BJ (cell line): ENCODE results near the gene PIK3CD. TPM values are rescaled to one million over a fixed set of nuclear protein-coding genes. Genes with fewer than 3 reads are reported as not detected.
"Not testable (repeated sequence)": the region's sequence is repeated elsewhere in the genome, so short reads cannot be mapped to it uniquely, and the experiment has no call there.

Experiments used
- CTCF ChIA-PET: fragments of 350-600 bp; formaldehyde crosslinking; extraction: SDS; loops from one replicate; lab custom pipeline; 2021; ENCODE audit warnings: antibody characterized with exemption, inconsistent platforms; lab: Yijun Ruan, JAX
- POLR2A ChIA-PET: fragments of 300-600 bp; sonication (Branson Sonifier 250); formaldehyde crosslinking; extraction: SDS; loops from one replicate; lab custom pipeline; 2021; ENCODE audit warnings: antibody characterized with exemption; lab: Charles Lee
- DNase-seq: peaks from one replicate; pipeline ENCODE4 v3.0.0-alpha.2; 2011; ENCODE audit warnings: low read depth
- H3K27me3 ChIP-seq: 2 replicates; pipeline ENCODE4 v1.6.0; 2011; ENCODE audit warnings: low read length; ENCODE audit not compliant: control insufficient read depth, insufficient read depth
- H3K36me3 ChIP-seq: 2 replicates; pipeline ENCODE4 v1.5.1; 2011; ENCODE audit warnings: low read length; ENCODE audit not compliant: control insufficient read depth, insufficient read depth
- H3K4me3 ChIP-seq: 2 replicates; pipeline ENCODE4 v1.5.1; 2011; ENCODE audit warnings: low read depth, mild to moderate bottlenecking, control low read depth, low read length
- polyA plus RNA-seq: library from polyadenylated mRNA; depleted of rRNA; stranded (reverse); fragments of >200 nt; gene quantifications from 2 replicates; pipeline ENCODE4 v1.2.3, GENCODE V29; 2011
- TF ChIP-seq, protein P1 (sequence below): IDR thresholded peaks from 2 replicates; pipeline ENCODE4 v1.5.1; 2011; ENCODE audit warnings: low read depth, mild to moderate bottlenecking, control low read depth, inconsistent platforms, low read length, moderate library complexity; ENCODE audit not compliant: insufficient read depth

The PIK3CD gene
- polyA plus RNA-seq, 1 experiment = 9.2 TPM

- Histone ChIP-seq H3K27me3 (no peaks in the 10 kb centered on the region), H3K36me3 (no peaks in the 10 kb centered on the region), H3K4me3 (no peak overlapping the region)
- DNase-seq = no peak
- POLR2A ChIA-PET = no interaction called here
- CTCF ChIA-PET = interaction anchor here (1.3 to 1.8 kb wide), 2 partner anchors 8 to 45 kb away, joined by 5 to 6 read pairs; no protein-coding TSS in a partner anchor
- TF ChIP-seq, protein P1, sequence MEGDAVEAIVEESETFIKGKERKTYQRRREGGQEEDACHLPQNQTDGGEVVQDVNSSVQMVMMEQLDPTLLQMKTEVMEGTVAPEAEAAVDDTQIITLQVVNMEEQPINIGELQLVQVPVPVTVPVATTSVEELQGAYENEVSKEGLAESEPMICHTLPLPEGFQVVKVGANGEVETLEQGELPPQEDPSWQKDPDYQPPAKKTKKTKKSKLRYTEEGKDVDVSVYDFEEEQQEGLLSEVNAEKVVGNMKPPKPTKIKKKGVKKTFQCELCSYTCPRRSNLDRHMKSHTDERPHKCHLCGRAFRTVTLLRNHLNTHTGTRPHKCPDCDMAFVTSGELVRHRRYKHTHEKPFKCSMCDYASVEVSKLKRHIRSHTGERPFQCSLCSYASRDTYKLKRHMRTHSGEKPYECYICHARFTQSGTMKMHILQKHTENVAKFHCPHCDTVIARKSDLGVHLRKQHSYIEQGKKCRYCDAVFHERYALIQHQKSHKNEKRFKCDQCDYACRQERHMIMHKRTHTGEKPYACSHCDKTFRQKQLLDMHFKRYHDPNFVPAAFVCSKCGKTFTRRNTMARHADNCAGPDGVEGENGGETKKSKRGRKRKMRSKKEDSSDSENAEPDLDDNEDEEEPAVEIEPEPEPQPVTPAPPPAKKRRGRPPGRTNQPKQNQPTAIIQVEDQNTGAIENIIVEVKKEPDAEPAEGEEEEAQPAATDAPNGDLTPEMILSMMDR = no peak
These were observed 20.9 kb downstream of the PIK3CD start for GRCh38 chr1:9672444-9672843.

DNA sequence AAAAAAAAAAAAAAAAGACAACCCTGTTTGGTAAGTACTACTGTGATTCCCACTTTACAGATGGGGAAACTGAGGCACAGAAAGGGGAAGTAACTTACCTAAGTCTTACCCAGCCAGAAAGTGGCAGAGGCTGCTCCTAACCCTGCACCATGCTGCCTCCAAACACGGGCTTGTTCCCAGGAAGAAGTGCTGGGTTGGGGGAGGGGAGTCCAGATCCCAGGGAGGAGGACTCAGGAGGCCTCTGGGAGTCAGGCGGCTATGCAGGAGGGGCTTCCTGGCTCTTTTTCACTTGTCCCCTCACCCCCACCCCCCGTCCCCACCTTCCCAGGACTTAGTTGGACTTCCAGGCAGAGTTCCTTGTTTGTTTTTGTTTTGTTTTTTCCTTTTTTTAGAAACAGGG is 23.9 kb downstream of the PIK3CD start:
- H3K27me3 ChIP-seq = no peaks in the 10 kb centered on the region
- H3K36me3 ChIP-seq = no peaks in the 10 kb centered on the region
- ChIA-PET CTCF (no interaction called here), POLR2A (interaction anchor here (0.6 kb wide), 1 partner anchor 10 kb away, joined by 4 read pairs; no protein-coding TSS in a partner anchor)
- TF ChIP-seq, protein P1 = no peak
- no peak for DNase-seq
- H3K4me3 ChIP-seq = no peak overlapping the region

DNA sequence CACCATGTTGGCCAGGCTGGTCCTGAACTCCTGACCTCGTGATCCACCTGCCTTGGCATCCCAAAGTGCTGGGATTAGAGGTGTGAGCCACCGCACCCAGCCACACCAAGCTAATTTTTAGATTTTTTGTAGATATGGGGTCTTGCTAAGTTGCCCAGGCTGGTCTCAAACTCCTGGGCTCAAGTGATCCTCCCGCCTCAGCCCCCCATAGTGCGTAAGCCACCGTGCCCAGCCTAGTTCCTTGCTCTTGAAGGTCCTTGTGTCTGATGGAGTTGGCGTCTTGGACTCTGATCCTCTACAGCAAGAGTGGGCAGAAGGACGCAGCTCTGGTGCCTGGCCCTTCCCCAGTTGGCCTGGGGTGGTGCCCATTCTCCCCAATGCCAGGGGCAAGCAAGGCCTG is 24.6 kb downstream of the PIK3CD start:
- H3K27me3 ChIP-seq, CTCF ChIA-PET, H3K4me3 ChIP-seq, POLR2A ChIA-PET, DNase-seq, H3K36me3 ChIP-seq: not testable (repeated sequence)

DNA sequence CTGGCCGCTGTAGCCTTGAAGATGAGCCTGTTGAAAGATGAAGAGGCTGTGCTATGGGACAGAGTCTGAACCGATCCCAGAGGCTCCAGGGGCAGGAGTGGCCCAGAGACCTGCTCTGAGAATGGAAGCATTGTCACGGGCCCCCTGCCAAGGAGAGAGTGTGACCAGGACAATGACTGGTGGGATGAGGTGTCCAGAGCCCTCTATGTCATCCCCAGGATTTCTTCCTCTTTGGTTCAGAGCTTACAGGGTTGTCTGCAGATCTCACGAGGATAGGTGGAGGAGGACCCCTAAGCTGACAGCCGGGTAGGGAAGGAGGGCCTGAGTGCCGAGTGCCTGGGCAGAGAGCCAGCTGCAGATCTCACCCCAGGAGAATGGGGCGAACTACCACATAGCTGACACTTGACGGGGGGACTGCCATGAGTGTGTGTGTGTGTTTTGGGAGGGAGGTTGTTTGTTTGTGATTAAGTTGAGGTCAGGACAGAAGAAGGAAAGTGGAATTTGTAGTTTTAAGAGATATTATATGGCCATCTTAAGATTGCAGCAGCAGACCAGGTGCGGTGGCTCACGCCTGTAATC is 25.4 kb downstream of the PIK3CD start:
- ChIA-PET POLR2A (no interaction called here), CTCF (no interaction called here)
- no peaks in the 10 kb centered on the region for H3K36me3 ChIP-seq
- H3K4me3 ChIP-seq = no peak overlapping the region
- no peaks in the 10 kb centered on the region for H3K27me3 ChIP-seq
- TF ChIP-seq, protein P1 = no peak
- DNase-seq = no peak

DNA sequence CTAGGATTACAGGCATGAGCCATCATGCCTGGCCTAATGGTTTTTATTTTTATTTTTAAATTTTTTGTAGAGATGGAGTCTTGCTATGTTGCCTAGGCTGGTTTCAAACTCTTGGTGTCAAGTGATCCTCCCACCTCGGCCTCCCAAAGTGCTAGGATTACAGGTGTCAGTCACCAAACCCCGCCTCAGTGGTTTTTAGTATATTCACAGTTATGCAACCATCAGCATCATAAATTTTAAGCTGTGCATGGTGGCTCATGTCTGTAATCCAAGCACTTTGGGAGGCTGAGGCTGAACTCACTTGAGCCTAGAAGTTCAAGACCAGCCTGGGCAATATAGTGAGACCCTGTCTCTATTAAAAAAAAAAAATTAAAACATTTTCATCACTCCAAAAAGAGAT is 28.6 kb downstream of the PIK3CD start:
- ChIA-PET CTCF (interaction anchor here (1.5 kb wide), 1 partner anchor 8 kb away, joined by 5 read pairs; no protein-coding TSS in a partner anchor), POLR2A (no interaction called here)
- H3K4me3 ChIP-seq = no peak overlapping the region
- H3K36me3 ChIP-seq = no peaks in the 10 kb centered on the region
- TF ChIP-seq, protein P1 = no peak
- DNase-seq = no peak
- H3K27me3 ChIP-seq = no peaks in the 10 kb centered on the region

- Histone ChIP-seq H3K36me3 (no peaks in the 10 kb centered on the region), H3K4me3 (no peak overlapping the region), H3K27me3 (no peaks in the 10 kb centered on the region)
- CTCF ChIA-PET = interaction anchor here (1.5 kb wide), 1 partner anchor 9 kb away, joined by 5 read pairs; no protein-coding TSS in a partner anchor
- TF ChIP-seq, protein P1 = no peak
- DNase-seq = no peak
- POLR2A ChIA-PET = no interaction called here
These were observed 29.3 kb downstream of the PIK3CD start for GRCh38 chr1:9680828-9681227.
